ENCODE measurements around the gene DESI1. TPM values are rescaled to one million over a fixed set of nuclear protein-coding genes. Genes with fewer than 3 reads are reported as not detected.
A peak's percentile ranks its signal among the peaks of the same experiment; 100 is the strongest.

Gene DESI1
- total RNA-seq, 1 experiment from 2014 or later: 30.2 TPM

- H4K91ac ChIP-seq (ENCODE audit: insufficient read length, low read depth, low read length): no peak overlapping the region
- no peak overlapping the region for H2AFZ ChIP-seq (ENCODE audit: low read length)
- WGBS (ENCODE audit: extremely low coverage, insufficient read length, low lambda C conversion rate): no CpG with 5 or more reads among the region's 3 CpGs
- H3K4me3 Mint-ChIP-seq: no peak overlapping the region
- no peak overlapping the region for H2BK15ac ChIP-seq (ENCODE audit: low read depth, low read length)
- peaks cover 5% of the 10 kb centered on the region; the same call in 1 of the 2 replicates for H3K27me3 Mint-ChIP-seq (ENCODE audit: low read depth)
- no peak overlapping the region for H3K14ac ChIP-seq (ENCODE audit: insufficient read depth, low read length)
- H2BK5ac ChIP-seq (ENCODE audit: insufficient read length, low read length): no peak overlapping the region
- no peak overlapping the region for H3T11ph ChIP-seq (ENCODE audit: low read length)
- peak overlapping the region; percentile 43 for H3K56ac ChIP-seq (ENCODE audit: insufficient read length, low read depth, low read length)
- H3K23me2 ChIP-seq (ENCODE audit: insufficient read length, low read depth, low read length, poor library complexity, severe bottlenecking): no peaks in the 10 kb centered on the region
- H3K4me1 Mint-ChIP-seq: peaks cover 12 to 15% of the 10 kb centered on the region in 2 experiments
- no peak overlapping the region for H3K27ac Mint-ChIP-seq
- H3K27ac ChIP-seq (ENCODE audit: insufficient read length, low read depth, low read length): no peak overlapping the region
- no peak overlapping the region for H2BK20ac ChIP-seq (ENCODE audit: low read depth, low read length, poor library complexity, severe bottlenecking)
- H2BK12ac ChIP-seq (ENCODE audit: insufficient read length, low read depth, low read length): no peak overlapping the region
- no peaks in the 10 kb centered on the region for H4K20me1 ChIP-seq (ENCODE audit: control insufficient read depth, insufficient read depth, insufficient read length)
- H3K9me3 Mint-ChIP-seq: no peaks in the 10 kb centered on the region
- DNase-seq: no peak
- no peak overlapping the region for H3K4ac ChIP-seq (ENCODE audit: low read depth, low read length)
- no peak overlapping the region for H3K18ac ChIP-seq (ENCODE audit: insufficient read length, low read depth, low read length)
- no peak overlapping the region for H4K5ac ChIP-seq (ENCODE audit: insufficient read length, low read depth, low read length)
- H3K4me1 ChIP-seq (ENCODE audit: insufficient read depth, low read length): no peaks in the 10 kb centered on the region
- H3K27me3 ChIP-seq (ENCODE audit: insufficient read depth, low read length): no peaks in the 10 kb centered on the region
- H2BK120ac ChIP-seq (ENCODE audit: low read depth, low read length, poor library complexity, severe bottlenecking): no peak overlapping the region
- no peaks in the 10 kb centered on the region; a peak in 1 of 7 replicates for H3K36me3 Mint-ChIP-seq (ENCODE audit: insufficient read depth in 1 of 3, low read depth in 3 of 3)
- H3K4me2 ChIP-seq (ENCODE audit: insufficient read depth, insufficient read length, low read length): no peak overlapping the region
- H4K8ac ChIP-seq (replicated peaks; ENCODE audit: insufficient read length, low read depth, low read length): no peak overlapping the region
- H3K9me3 ChIP-seq (ENCODE audit: control insufficient read depth, low read depth, low read length): no peaks in the 10 kb centered on the region
- H3K23ac ChIP-seq (ENCODE audit: insufficient read length, low read depth, low read length): no peak overlapping the region
- no peak overlapping the region for H3K9ac ChIP-seq (ENCODE audit: extremely low read depth, insufficient read length, low read length)
- TF ChIP-seq, protein P1, sequence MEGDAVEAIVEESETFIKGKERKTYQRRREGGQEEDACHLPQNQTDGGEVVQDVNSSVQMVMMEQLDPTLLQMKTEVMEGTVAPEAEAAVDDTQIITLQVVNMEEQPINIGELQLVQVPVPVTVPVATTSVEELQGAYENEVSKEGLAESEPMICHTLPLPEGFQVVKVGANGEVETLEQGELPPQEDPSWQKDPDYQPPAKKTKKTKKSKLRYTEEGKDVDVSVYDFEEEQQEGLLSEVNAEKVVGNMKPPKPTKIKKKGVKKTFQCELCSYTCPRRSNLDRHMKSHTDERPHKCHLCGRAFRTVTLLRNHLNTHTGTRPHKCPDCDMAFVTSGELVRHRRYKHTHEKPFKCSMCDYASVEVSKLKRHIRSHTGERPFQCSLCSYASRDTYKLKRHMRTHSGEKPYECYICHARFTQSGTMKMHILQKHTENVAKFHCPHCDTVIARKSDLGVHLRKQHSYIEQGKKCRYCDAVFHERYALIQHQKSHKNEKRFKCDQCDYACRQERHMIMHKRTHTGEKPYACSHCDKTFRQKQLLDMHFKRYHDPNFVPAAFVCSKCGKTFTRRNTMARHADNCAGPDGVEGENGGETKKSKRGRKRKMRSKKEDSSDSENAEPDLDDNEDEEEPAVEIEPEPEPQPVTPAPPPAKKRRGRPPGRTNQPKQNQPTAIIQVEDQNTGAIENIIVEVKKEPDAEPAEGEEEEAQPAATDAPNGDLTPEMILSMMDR (conservative IDR thresholded peaks at IDR 0.05): no peak
- no peaks in the 10 kb centered on the region for H3K79me1 ChIP-seq (ENCODE audit: insufficient read depth, low read depth, low read length, poor library complexity, severe bottlenecking)
- no peaks in the 10 kb centered on the region for H3K79me2 ChIP-seq (ENCODE audit: insufficient read depth, low read length)
- no peak overlapping the region for H2AK5ac ChIP-seq (ENCODE audit: insufficient read length, low read length)
Measured at GRCh38 chr22:41567512-41567768, 53.4 kb downstream of the DESI1 start.

Data from H9 (cell line).